NCI-H748 (cell line): ENCODE data around the gene RBM26.
"Not testable (repeated sequence)": the region's sequence is repeated elsewhere in the genome, so short reads cannot be mapped to it uniquely, and the experiment has no call there.

Source experiments
- DNase-seq: peaks from one replicate; lab custom pipeline; 2025; ENCODE audit not compliant: unreplicated experiment; lab: John Stamatoyannopoulos, UW

Gene RBM26

GRCh38 chr13:79282976-79283375 lies 123.1 kb downstream of the RBM26 start:
- no peak for DNase-seq

GRCh38 chr13:79282508-79282907 lies 123.5 kb downstream of the RBM26 start:
- no peak for DNase-seq

- peak; percentile 93 for DNase-seq
Measured at GRCh38 chr13:79281339-79281747, 124.7 kb downstream of the RBM26 start.

- DNase-seq, result not testable (repeated sequence)
Measured at GRCh38 chr13:79279735-79280134, 126.3 kb downstream of the RBM26 start.

GRCh38 chr13:79273045-79273444 lies 133.0 kb downstream of the RBM26 start:
- DNase-seq, result no peak

- DNase-seq, result no peak
Measured at GRCh38 chr13:79271616-79272015, 134.4 kb downstream of the RBM26 start.

- no peak for DNase-seq
Measured at GRCh38 chr13:79270859-79271258, 135.2 kb downstream of the RBM26 start.
